ENCODE results near the gene LDLRAD1.
A peak's percentile ranks its signal among the peaks of the same experiment; 100 is the strongest.
"Not testable (repeated sequence)": the region's sequence is repeated elsewhere in the genome, so short reads cannot be mapped to it uniquely, and the experiment has no call there.

LDLRAD1 gene

DNA sequence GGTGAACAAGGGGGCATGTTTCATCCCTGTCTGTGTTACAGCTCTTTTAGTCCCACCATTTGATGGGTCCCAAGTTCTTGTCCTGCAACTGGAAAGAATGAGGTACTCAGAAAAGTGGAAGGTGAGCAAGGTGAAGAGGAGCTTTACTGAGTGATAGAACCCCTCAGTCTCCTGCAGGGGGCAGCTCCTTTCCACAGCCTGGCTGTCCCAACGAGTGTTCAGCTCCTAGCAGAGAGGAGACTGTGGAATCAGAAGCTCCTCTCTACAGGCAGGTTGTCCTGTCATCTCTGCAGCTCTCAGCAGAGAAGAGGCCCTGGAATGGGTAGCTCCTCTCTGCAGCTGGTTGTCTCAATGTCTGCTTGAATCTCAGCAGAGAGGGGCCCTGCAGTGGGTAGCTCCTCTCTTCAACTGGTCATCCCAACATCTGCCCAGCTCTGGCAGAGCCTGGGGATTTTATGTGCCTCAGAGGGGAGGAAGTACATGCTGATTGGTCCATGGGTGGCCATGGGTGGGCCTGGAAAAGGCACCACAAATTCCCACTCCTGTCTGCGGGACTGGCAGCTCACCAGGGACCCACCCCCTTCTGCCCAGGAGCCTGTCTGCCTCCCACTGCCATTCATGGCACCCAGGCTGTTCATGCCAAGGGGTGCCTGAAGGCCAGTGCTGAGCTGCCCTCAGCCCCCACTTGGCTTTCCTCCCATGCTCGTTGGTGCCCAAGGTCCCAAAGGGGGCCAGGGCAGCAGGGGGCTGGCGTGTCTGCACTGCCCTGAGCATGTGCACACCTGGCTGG is 25.7 kb downstream of the LDLRAD1 start:
- no peak for DNase-seq

DNA sequence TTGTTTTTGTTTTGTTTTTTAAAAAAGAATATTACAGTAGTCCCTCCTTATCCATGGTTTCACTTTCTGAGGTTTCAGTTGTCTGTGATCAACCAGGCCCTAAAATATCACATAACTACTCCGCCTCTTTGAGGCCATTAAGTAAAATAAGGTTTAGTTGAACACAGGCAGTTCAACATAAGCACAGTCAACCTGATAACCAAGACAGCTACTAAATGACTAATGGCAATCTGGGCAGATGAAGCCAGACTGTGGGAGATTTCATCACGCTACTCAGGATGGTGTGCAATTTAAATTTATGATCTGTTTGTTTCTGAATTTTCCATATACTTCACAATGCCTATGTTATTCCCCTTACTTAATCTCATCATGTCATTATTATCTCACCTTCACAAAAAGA is 30.1 kb downstream of the LDLRAD1 start:
- DNase-seq = no peak

DNA sequence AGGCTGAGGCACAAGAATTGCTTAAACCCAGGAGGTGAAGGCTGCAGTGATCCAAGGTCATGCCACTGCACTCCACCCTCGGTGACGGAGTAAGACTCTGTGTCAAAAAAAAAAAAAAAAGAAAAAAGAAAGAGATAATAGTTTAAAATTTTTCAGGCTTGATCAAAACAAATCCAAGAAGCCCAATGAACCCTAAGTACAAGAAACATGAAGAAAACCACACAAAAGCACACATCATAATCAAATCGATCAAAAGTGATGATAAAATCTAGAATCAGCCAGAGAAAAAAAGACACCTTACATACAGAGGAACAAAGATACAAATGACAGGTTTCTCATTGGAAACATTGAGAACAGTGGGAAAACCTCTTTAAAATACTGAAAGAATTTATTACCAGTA is 31.5 kb downstream of the LDLRAD1 start:
- DNase-seq = no peak

DNA sequence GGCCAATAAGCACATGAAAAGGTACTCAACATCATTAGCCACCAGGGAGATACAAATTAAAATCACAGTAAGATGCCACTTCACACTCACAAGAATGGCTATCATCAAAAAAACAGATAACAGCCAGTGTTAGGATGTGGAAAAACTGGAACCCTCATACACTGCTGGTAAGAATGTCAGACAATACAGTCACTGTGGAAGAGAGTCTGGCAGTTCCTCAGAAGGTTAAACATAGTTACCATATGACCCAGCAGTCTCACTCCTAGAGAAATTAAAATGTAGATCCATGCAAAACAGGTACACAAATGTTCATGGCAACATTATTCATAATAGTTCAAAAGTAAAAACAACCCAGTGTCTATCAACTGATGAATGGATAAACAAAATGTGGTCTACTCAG is 33.3 kb downstream of the LDLRAD1 start:
- no peak for DNase-seq

DNA sequence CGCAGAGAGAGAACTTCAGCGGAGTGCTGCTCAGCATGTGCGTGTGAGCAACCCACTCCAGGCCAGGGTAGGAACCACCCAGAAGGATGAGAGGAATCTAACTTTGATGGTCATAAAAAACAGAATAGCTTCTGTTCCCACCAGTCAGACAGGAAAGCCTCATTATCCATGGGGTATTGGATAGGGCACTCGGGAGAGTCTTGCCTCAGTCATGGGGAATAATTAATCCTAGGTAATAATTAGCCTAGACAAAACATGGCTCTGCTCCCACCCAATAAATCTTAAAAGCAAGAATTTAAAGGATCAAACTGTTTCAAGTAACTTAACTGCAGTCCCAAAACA is 35.3 kb downstream of the LDLRAD1 start:
- no peak for DNase-seq

DNA sequence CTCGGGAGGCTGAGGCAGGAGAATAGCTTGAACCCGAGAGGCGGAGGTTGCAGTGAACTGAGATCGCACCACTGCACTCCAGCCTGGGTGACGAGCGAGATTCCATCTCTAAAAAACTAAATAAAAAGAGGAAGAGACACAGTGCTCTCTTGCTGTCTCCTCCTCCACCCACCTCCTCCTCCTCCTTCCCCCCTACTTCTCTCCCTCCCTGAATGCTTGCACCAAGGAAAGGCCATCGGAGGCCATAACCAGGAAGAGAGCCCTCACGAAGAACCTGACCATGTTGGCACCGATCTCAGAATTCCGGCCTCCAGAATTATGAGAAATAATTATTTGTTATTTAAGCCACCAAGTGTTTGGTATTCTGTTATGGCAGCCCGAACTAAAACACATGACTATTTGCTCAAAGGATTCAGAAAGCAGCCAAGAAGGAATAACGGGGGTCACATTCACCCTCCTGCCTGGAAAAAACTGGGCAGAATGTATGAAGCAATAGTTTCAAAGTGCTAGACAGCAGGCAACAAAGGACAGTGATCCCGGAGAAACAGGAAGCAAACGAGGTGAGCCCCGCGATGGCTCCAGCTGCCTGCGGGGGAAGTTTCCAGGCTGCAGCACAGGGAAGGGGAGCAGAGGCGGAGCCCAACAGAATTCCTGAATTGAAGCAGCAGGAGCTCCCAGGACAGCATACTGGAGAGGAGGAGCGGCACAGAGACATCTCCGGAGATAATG is 35.8 kb downstream of the LDLRAD1 start:
- peak; percentile 27 to 37 for DNase-seq

DNA sequence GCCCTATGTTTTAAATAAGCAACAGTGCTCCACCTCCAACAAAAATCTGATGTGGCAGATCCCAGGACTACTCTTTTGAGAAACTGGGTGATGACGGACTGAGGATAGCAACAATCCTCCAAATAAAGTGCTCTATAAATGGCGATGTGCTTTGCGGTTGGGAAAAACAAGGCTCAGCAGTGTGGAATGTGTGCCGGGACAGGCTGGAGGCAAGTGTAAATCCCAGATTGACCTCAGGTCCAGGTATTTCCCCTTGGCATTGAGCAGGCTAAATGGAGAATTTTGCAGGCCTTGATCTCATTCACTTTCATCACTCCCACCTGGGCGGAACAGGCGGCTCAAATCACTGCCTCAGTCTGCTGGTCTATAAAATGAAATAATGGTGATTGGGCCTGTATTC is 36.8 kb downstream of the LDLRAD1 start:
- no peak for DNase-seq

DNA sequence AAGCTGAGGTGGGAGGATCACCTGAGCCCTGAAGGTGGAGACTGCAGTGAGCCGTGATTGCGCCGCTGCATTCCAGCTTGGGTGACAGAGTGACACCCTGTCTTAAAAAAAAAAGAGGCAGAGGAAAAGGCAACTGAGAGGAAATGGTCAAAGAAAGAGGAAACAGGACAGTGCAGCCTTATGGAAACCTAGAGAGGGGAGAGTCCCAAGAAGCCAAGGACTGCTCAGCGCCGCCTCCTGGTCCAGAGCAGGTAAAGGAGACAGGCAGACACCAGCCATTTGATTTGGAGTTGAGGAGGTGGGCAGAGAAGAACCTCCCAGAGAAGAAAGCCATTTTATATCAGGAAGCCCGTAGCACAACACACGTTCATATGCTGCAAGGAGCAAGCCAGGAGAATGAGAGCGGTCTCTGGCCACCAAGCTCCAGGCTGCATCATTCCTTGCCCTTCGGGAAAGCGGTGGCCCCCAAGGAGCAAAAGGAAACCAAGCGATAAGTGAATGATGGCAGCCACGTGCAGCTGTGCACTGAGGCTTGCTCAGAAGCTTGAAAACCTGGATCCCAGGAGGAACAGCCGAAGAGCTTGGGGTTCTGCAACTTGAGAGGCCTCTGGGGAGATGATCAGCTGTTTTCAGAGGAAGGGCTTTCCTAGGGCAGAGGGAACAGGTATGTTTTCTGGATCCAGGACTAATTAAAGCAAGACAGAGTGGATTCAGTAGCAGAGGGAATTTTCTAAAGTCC is 38.1 kb downstream of the LDLRAD1 start:
- peak; percentile 40 to 43 for DNase-seq

DNA sequence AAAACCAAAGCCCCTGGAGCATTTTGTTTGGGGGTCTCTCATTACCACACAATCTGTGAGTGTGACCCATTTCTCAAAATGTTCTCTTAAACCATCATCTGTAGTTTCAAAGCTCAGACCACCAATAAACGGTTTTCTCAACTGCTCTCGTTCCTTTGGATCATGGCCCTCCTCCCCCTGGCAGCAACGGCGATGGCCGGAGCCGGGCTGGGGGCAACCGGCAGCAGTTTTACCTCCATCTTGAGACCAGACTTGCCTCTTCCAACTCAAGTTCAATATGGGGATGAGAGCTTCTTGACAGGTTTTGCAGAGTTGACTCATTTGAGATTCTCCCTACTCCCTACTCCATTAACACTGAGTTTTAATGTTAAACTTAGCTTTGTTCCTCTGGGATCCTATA is 42.1 kb downstream of the LDLRAD1 start:
- DNase-seq = no peak

DNA sequence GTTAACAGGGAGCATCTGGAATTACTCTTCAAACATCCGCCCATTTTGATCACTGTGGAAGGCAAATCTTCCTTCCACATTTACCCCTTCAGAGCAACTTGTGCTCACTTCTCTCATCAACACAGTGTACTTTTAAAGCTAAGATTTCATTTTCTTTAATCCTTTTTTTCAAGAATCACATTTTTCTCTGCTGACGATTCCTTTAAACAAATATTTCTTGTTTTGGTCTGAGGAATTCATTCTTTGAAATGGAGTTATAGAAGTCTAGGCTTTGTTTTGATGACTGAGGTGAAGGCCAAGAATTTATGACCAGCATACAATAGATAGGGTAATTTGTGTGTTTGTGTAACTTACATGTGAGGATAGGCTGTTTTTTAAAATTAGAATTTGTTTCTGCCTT is 46.3 kb downstream of the LDLRAD1 start:
- no peak for DNase-seq

DNA sequence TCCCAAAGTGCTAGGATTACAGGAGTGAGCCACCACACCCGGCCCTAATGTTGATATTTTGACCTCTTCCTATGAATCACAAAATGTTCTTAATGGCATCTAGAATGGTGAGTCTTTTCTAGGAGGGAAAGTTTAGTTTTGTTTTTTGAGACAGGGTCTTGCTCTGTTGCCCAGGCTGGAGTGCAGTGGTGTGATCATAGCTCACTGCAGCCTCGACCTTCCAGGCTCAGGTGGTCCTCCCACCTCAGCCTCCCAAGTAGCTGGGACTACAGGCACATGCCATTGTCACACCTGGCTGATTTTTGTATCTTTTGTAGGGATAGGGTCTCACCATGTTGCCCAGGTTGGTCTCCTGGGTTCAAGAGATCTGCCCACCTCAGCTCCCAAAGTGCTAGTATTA is 48.7 kb downstream of the LDLRAD1 start:
- not testable (repeated sequence) for DNase-seq

DNA sequence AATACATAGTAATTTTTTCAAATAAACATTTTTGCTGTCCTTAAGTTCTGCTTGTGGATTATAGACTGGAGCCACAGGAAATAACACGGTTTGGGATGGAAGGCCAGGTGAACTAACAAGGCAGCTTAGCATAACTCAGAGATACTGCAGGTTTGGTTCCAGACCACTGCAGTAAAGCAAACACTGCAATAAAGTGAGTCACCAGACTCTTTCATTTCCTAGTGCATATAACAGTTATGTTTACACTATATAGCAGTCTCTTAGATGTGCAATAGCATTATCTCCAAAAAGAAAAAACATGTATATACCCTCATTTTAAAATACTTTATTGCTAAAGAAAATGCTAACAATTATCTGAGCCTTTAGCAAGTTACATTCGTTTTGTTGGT is 49.9 kb downstream of the LDLRAD1 start:
- DNase-seq = no peak

DNA sequence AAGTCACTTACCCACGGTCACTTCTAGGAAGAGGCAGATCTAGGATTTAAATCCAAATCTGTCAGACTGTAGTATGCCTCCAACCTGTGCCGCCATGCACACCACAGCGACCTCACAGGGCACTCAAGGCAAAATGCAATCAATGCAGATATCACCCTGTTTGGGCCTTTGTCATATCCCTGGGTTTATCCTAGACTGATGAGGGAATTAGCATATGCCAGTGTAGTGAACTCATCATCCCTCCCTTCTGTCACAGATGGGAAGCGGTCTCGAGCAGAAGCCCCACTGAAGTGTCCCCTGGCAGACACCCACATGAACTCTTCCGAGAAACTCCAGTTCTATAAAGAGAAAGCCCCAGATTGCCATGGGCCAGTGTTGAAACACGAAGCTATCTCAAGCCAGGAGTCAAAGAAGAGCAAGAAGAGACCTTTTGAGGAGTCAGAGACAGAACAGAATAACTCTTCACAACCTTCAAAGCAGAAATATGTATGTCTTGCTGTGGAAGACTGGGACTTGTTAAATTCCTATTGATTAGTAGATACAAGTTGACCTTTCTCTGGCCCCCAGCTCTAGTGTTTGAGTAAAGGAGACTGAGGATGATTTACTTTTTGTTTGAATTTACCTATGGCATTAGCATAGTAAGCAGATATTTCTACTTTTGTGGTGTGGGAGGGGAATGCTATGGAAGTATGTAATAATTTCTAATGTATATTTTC is 50.4 kb downstream of the LDLRAD1 start:
- DNase-seq = no peak

DNA sequence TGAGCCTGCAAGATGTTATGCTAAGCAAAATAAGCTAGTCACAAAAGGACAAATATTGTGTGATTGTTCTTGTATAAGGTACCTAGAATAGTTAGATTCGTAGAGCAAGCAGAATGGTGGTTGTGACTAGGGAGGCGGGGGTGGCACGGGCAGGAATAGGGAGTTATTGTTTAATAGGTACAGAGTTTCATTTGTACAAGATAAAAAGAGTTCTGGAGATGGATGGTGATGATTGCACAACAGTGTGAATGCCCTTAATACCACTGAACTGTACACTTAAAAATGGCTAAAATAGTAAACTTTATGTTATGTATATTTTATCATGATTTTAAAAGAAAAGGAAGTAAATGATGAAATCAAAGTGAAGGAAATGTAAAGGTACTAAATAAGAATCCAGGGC is 51.2 kb downstream of the LDLRAD1 start:
- DNase-seq = no peak

DNA sequence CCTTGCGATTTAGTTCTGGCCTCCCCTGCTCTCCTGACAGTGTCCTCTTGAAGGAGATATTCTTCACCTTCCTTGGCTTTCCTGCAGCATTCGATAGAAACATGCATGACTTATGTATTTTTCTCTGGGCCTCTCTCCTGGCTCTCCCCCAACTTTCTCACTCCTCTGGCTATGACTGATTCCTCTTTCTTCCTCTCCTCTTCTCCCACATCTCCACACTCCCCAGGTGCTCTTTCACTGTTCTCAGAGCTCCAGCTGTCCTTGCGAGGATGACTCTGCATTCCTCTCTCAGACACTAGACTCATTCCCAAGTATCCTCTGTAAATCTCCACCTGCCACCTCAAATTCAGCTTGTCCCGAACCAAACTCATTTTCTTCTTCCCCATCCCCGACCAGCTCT is 53.9 kb downstream of the LDLRAD1 start:
- no peak for DNase-seq

DNA sequence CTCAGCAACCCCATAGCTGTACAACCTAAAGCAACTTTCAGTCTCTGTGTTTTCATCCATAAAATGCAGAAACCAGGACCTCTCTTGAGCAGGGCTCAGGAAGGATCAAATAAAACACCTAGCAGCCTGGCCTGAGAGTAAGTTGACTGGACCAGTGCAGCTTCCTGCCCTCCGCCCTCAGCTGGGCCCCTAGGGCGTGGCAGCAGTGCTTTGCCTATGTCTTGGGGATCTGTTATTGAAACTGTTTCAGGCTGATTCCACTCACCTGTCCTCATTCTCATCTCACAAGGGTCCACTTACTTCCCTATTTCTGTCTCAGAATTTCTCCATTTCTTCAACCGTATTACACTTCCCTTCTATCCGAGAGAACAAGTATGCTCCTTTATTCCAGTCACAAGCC is 54.5 kb downstream of the LDLRAD1 start:
- DNase-seq = no peak

DNA sequence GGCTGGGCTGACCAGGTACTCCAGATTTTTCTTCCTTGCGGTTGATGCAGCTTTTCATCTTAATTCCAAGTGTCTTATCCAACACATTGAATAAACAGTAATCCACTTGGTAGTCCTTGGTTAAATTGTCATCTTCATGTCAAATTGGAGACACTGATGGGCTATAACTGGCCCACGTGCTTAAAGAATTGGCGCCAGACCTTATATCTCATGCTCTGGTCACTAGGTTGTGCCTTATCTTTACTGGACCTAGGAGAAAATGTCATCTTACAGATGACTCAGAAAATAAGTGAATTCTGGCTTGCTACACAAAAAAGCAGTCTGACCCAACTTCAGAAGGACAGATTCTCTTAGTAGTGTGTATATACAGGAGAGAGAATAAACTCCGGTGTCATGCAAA is 55.6 kb downstream of the LDLRAD1 start:
- DNase-seq = no peak

DNA sequence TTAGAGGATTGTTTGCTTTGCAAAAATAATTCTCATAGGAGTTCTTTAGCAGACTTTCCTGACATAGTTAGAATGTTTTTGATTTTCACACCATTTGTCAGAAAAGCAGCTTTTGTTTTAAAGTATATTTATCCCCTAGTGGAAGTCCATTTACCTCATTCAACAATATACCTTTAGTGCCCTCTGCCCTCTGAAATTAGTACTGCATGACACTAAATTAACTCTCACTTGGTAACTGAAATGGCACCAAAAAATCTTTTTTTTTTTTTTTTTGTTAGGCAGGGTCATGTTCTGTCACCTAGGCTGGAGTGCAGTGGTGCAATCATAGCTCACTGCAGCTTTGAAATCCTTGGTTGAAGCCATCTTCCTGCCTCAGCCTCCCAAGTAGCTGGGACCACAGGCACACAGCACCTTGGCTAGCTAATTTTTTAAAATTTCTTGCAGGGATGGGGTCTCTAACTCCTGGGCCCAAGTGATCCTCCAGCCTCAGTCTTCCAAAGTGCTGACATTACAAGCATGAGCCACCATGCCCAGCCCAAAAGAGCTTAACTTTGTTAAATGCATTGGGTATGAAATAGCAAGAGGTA is 58.2 kb downstream of the LDLRAD1 start:
- peak in 1 of 2 donors; percentile 76 for DNase-seq
